AG04450 (cell line): Measurements from ENCODE around the gene SARDH. TPM values are rescaled to one million over a fixed set of nuclear protein-coding genes. Genes with fewer than 3 reads are reported as not detected.

Source experiments
- CTCF ChIA-PET: fragments of 300-600, 350-600 bp; formaldehyde crosslinking; extraction: SDS; loops from one replicate; lab custom pipeline; 2022; ENCODE audit warnings: antibody characterized with exemption, inconsistent platforms; lab: Charles Lee
- POLR2A ChIA-PET: fragments of 350-600 bp; formaldehyde crosslinking; extraction: SDS; loops from one replicate; lab custom pipeline; 2021; ENCODE audit warnings: antibody characterized with exemption, inconsistent platforms; lab: Yijun Ruan, JAX
- DNase-seq: peaks from one replicate; pipeline ENCODE4 v3.0.0-alpha.2; 2011; ENCODE audit warnings: low read depth, low spot score
- H3K27ac ChIP-seq: one replicate; pipeline ENCODE4 v1.5.1; 2012; ENCODE audit warnings: low read depth, low read length, control low read depth
- H3K27me3 ChIP-seq: one replicate; pipeline ENCODE4 v1.6.0; 2012; ENCODE audit warnings: low read length; ENCODE audit not compliant: control insufficient read depth, insufficient read depth
- H3K4me3 ChIP-seq: 2 replicates; pipeline ENCODE4 v1.5.1; 2011; ENCODE audit warnings: mild to moderate bottlenecking, low read depth, low read length, control low read depth
- H3K9me3 ChIP-seq: 2 replicates; pipeline ENCODE4 v1.5.1; 2012; ENCODE audit warnings: low read length; ENCODE audit not compliant: control insufficient read depth, insufficient read depth
- polyA plus RNA-seq: library from polyadenylated mRNA; depleted of rRNA; stranded (reverse); fragments of >200 nt; gene quantifications from 2 replicates; pipeline ENCODE4 v1.2.3, GENCODE V29; 2011
- TF ChIP-seq, protein P1 (sequence below): IDR thresholded peaks from 2 replicates; pipeline ENCODE4 v1.5.1; 2011; ENCODE audit warnings: low read depth, low read length, control low read depth, inconsistent platforms

Gene SARDH
- polyA plus RNA-seq, 1 experiment = 1.3 TPM

DNA sequence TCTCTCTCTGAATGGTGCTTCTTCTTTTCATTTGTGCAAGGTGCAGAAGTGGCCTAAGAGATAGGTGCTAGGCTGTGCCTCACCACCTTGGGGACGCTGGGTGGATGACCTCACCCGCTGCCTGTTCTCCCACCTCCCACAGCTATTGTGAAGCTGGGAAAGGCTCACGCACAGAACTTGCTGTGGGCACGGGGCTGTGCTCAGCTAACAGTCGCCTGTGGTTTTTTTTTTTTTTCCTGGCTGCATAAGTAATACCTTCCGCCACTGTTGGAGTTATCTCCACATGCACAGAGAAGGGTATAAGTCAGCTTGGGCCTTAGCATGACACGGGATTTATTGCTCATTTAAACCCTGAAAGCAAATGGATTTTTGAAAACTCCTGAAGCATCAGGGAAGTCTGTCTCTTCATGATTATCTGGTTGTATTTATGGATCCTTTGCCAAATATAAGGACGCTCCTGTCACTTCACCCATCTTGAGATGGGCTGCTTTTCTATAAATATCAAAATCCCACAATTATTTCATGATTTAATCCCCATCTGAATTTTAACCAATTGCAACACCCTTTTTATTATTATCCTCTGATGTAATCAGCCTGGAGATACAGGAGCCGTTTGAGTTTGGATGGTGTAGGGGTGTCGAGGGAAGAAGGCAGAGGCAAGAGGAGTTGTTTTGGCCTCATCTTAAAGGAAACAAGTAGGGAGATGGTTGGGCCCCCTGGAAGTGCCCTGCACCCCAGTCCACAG is 93.0 kb downstream of the SARDH start:
- Histone ChIP-seq H3K27ac (no peak overlapping the region), H3K9me3 (no peaks in the 10 kb centered on the region; the same call in 1 of the 2 replicates), H3K4me3 (no peak overlapping the region), H3K27me3 (peaks cover 18% of the 10 kb centered on the region)
- no peak for DNase-seq
- CTCF ChIA-PET = no interaction called here
- POLR2A ChIA-PET = no interaction called here
- TF ChIP-seq, protein P1, sequence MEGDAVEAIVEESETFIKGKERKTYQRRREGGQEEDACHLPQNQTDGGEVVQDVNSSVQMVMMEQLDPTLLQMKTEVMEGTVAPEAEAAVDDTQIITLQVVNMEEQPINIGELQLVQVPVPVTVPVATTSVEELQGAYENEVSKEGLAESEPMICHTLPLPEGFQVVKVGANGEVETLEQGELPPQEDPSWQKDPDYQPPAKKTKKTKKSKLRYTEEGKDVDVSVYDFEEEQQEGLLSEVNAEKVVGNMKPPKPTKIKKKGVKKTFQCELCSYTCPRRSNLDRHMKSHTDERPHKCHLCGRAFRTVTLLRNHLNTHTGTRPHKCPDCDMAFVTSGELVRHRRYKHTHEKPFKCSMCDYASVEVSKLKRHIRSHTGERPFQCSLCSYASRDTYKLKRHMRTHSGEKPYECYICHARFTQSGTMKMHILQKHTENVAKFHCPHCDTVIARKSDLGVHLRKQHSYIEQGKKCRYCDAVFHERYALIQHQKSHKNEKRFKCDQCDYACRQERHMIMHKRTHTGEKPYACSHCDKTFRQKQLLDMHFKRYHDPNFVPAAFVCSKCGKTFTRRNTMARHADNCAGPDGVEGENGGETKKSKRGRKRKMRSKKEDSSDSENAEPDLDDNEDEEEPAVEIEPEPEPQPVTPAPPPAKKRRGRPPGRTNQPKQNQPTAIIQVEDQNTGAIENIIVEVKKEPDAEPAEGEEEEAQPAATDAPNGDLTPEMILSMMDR = no peak

DNA sequence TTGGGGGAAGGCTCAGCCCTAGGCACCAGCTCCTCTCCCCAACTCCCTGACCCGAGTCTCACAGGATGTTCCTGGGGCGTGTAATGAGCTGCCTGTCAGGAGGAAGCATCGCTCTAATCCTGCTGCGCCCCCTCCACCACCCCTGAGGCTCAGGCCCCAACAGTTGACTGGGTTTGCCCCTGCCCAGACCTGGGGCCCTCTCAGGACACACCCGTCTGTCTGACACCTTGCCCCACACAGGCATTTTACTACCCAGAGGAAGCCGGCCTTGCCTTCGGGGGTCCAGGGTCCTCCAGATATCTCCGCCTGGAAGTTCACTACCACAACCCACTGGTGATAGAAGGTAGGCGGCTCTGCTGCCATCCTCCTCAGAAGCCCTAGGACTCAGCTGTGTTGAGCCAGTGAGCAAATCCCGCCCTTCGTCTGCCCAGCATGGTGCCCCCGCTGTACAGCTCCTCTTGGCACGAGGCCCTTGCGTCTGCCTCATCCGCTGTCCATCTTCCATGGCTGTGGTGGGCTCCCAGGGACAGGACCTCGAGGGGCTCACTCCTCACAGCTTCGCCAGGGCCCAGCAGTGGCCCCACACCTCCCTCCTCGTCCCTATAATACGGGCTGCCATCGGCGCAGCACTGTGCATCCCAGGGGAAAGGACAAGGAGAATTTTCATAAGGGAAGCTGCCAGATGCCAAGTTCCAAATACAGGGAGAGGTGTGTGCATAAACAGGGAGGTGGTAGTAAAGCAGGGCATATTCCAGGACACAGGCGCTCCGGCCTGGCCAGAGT is 94.0 kb downstream of the SARDH start:
- Histone ChIP-seq H3K27me3 (peaks cover 20% of the 10 kb centered on the region), H3K4me3 (no peak overlapping the region), H3K9me3 (no peaks in the 10 kb centered on the region), H3K27ac (no peak overlapping the region)
- no peak for DNase-seq
- ChIA-PET CTCF (no interaction called here), POLR2A (no interaction called here)
- TF ChIP-seq, protein P1 = no peak

DNA sequence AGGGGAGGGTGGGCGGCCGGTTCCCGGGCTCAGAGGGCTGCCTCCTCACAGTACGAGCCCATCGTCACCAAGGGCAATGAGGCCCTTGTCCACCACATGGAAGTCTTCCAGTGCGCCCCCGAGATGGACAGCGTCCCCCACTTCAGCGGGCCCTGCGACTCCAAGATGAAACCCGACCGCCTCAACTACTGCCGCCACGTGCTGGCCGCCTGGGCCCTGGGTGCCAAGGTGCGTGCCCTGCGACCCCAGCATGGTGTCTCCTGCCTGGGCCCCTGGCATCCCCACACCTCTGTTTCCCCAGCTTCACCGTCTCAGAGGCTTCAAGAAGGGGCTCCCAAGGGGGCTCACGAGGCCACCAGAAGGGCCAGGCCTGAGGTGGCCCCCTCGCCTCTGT is 94.8 kb downstream of the SARDH start:
- DNase-seq = no peak
- Histone ChIP-seq H3K27me3 (peaks cover 26% of the 10 kb centered on the region), H3K4me3 (no peak overlapping the region), H3K9me3 (no peaks in the 10 kb centered on the region), H3K27ac (no peak overlapping the region)
- TF ChIP-seq, protein P1 = no peak
- ChIA-PET POLR2A (no interaction called here), CTCF (no interaction called here)

DNA sequence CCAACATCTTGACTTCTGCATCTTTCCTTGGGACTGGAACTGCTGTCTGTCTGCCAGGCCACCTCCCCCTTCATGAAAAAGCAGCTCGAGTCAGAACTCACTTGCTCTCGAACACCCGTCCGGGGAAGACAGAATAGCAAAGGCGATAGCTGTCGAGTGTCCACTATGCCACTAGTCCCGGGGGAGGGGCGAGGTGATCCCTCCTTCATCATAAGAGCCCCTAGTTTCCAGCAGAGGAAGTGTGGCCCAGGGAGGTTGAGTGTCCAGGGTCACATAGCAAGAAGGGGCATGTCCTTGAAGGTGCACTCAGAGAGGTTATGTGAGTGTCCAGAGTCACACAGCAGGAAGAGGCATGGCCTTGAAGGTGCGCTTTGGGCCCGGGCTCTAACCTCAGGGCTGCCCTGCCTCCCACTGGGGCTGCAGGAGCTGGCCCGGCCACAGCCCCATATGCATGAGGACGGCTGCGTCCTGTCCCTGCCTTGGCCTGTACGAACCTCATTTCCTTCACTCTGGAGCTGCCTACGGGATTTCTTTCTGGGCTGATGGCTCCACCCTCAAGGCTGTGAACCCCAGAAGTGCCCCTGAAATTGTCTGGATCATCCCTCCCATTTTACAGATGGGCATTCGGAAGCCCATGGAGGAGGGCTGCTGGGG is 95.3 kb downstream of the SARDH start:
- H3K27me3 ChIP-seq = peaks cover 32% of the 10 kb centered on the region
- CTCF ChIA-PET = no interaction called here
- no peak overlapping the region for H3K4me3 ChIP-seq
- H3K9me3 ChIP-seq = no peaks in the 10 kb centered on the region
- POLR2A ChIA-PET = no interaction called here
- no peak overlapping the region for H3K27ac ChIP-seq
- DNase-seq = no peak
- TF ChIP-seq, protein P1 = no peak
